GM19023 (cell line): ENCODE data around the gene LGALS3BP.

Experiments
- ATAC-seq: cut with Tn5 transposase; IDR thresholded peaks from one replicate; pipeline ENCODE4 v1.9.1; 2021; ENCODE audit warnings: mild to moderate bottlenecking, moderate library complexity; ENCODE audit not compliant: unreplicated experiment

LGALS3BP gene

DNA sequence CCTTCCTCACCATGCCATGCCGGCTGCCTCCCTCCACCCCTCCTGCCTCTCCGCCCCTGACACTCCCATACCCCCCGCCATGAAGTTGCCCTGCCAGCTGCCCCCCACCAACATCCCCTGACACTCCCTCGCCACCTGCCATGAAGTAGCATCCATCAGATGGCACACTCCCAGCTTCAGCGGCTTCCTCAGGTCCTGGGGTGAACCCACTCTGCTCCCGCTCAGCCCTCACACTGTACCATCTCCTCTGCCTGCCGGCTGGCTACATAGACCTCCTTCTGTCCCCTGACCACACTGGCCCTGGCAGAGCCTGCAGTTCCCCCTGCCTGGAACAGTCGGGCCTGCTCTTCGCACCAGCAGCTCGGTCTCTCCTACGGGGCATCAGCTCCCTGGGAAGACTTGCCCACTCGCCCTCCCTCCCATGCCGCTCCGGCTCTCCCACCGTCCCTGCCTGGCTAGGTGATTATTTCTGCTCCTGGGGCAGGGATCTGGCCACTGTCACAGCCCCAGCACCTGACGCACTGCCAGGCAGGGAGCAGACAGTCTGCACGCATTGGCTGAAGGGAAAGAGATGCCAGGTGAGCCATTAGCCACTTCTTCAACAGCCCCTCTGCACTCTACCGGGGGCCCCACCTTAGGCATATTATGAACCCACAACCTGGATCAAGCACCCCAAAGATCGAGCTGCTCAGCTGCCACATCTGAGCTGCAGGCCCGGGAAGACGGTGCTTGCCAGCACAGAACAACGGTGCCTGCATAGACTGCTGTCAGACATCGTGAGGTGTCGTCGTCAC, 20.9 kb upstream of the LGALS3BP start:
- ATAC-seq = no peak

DNA sequence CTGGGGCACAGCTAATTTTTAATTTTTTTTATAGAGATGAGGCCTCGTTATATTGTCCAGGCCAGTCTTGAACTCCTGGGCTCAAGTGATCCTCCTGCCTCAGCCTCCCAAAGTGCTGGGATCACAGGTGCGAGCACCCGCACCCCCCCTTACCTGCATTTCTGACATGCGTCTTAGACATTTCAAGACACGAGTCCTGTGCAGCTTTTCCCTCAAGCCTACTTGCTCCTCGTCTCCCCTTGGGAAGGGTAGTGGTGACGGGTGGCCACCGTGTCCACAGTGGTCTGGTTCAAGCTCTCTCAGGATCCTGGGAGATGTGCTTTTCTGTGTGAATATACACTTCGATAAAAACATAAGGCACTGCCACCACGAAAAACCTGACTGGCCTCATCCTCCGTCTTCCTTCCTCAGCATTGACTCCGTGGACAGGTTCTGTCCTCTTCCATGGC, 20.2 kb upstream of the LGALS3BP start:
- no peak for ATAC-seq

- no peak for ATAC-seq
Measured at GRCh38 chr17:78999056-78999768, 19.5 kb upstream of the LGALS3BP start.

- ATAC-seq = no peak
Measured at GRCh38 chr17:78998311-78999055, 18.8 kb upstream of the LGALS3BP start.

DNA sequence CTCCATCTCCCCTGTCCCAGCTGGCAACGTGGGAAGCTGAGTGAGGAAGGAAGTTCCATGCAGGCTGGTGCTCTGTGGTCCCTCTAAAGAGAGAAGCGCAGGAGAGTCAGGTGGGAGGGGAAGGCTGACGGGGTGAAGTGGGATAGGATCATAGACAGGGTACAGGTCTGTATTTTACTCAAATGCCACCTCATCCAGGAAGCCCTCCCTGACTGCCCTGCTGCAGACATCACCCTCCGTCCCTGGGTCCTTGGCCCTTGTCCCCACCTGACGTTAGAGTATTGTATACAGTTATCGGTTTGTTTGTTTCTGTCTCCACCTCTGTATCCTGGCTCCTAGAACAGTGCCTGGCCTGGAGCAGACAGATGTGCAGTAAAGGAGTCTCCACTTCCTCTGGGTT, 18.2 kb upstream of the LGALS3BP start:
- ATAC-seq = no peak

DNA sequence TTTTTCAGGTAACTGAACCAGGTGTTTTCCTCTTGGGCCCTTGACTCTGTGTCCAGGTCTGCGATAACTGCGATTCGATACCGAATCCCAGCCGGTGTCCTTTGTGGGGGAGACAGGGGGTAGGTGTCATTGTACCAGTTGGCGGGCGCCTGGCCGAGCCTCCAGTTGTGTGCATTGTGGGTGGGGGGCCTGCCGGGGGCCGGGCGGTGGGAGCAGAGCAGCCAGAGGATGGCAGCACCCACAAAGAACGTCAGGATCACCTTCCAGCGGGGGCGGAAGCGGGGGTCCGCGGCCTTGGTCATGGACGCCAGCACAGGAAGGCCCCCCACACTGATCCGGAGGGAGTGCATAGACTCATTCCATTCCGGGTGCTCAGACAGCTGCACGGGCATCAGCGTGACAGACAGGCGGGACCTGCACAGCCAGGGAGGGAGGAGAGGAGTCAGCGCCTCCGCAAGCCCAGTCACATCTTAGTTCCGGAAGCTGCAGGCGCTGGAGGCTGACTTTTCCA, 17.6 kb upstream of the LGALS3BP start:
- ATAC-seq = no peak

DNA sequence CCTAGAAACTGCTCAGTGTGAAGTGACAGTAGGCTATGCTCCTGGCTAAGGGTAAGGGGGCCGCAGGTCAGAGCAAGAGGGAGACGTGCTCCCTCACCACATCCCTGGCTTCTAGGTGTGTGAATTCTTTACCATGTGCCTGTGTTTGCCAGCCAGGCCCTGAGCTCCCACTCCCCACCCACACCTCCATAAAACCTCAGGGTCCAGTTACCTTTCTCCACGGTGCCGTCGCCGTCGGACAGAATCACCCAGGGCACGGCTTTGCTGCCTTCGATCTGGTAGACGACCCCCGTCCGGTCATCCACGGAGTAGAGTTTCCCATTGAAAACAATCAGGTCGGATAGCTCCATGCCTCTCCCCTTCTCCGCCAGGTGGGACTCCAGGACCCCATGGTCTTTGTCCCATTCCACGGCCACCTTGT, 17.1 kb upstream of the LGALS3BP start:
- ATAC-seq = no peak

- ATAC-seq = no peak
Measured at GRCh38 chr17:78995761-78996451, 16.2 kb upstream of the LGALS3BP start.

DNA sequence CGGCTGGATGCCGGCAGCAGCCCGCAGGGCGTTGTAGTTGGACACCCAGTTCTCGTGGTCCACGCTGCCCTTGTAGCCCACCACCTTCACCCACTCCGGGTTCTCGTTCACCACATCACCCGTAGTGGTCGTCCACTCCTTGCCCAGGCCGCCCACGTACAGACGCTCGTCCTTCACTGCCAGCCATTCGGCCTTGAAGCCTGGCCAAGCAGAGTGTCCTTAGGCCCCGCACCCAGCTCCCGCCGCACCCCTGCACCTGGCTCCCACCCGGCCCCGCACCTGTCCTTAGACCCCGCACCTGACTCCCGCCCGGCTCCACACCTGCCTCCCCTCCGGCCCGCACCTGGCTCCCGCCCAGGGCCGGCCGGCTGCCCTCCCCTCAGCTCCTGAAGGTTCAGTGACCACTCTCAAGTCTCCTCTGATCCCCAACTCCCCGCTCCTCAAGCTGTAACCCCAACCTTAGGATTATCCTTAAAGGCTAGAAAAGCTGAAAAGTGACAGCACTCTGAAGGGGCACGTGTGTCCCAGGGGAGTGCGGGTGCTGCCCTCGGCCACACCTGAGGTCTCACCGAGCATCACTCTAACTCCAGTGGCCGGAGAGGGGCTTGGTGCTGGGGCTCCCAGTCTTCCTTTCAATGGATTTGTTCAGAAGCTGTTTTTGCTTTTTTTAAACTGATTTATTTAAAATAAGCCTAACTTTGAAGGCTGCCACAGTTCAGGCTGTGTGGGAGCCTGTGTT, 15.5 kb upstream of the LGALS3BP start:
- no peak for ATAC-seq

- no peak for ATAC-seq
Measured at GRCh38 chr17:78993981-78994671, 14.4 kb upstream of the LGALS3BP start.

- no peak for ATAC-seq
Measured at GRCh38 chr17:78993241-78993956, 13.7 kb upstream of the LGALS3BP start.

DNA sequence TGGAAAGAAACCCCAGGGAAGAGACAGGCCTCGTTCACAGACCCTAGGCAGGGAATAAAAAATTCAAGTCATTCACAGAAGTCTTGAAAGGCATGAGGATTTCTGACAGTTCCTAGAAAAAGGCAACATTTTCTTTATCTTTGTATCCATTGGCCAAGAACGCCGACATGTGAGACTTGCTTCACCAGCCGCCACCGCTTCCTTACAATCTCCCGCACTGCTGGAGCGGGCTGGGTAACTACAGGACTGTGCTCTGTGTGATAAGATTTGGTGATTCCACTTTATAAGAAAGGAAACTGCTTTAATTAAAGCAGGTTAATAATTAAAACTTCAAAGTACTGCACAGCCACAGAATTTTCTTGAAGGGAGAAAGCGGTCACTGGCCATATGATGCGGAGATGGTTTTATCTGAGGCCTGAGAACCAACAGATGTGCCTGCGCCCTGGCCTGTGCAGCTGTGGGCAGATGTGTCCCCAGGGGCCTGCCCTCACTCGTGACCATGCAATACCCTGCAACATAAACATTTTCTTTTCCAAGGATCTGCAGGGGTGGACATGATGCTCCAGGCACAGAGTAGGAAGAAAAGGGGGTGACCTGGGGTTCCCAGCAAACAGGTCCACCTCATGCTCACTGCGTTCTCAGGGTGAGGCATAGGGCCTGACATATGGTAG, 13.0 kb upstream of the LGALS3BP start:
- no peak for ATAC-seq

DNA sequence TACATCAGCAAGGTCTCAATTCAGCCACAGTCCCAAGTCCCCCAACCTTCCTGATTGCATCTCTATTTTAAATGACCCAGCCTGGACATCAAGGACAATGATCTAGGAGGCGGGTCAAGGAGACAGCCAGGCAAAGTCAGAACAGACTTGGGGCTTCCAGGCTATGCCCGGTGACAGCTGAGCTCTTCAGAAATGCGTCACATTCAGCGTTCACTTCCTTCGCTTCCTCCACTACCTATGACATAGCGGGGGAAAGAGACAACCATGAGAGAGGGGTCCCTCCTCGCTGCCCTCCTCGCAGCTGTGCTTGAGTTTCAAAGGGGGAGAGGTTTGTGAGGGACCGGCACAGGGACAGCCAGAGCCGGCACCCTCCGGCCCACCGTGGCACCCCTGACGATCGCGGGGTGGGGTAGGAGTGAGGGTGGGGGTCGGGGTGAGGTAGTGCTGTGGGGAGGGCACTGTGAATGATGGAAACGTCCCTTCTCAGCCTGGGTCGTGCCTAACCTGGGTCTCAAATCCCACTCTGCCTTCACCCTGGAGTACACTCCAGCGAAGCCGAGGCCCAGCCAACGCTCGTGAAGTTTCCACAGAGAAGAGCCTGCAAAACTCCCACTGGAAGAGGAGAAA, 12.3 kb upstream of the LGALS3BP start:
- ATAC-seq = no peak

GRCh38 chr17:78991017-78991738, 11.5 kb upstream of the LGALS3BP start:
- no peak for ATAC-seq

- no peak for ATAC-seq
Measured at GRCh38 chr17:78990349-78991016, 10.8 kb upstream of the LGALS3BP start.

DNA sequence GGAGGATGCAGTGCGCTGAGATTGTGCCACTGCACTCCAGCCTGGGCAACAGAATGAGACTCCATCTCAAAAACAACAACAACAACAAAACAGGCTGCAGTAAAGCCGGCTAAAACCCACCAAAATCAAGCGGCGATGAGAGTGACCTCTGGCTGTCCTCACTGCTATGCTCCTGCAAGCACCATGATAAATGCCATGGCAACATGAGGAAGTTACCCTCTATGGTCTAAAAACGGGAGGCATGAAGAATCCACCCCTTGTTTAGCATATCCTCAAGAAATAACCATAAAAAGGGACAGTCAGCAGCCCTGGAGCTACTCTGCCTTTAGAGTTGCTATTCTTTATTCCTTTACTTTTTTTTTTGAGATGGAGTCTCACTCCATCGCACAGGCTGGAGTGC, 8.4 kb upstream of the LGALS3BP start:
- no peak for ATAC-seq
